Upper lobe of left lung (tissue), 6 donors: ENCODE results near the gene MEGF11. TPM values are rescaled to one million over a fixed set of nuclear protein-coding genes. Genes with fewer than 3 reads are reported as not detected.

ENCODE experiments used
- ATAC-seq, 2 donors: fragments of 200-7000 bp; cut with Tn5 transposase; one replicate each; pipeline ENCODE4 v1.9.1; 2022; ENCODE audit warnings: mild to moderate bottlenecking in 2 of 2, moderate library complexity in 2 of 2; ENCODE audit not compliant: low FRiP score in 2 of 2
- DNase-seq, 2 donors: peaks; one replicate each; pipeline ENCODE4 v3.0.0-alpha.2; 2019 to 2020
- H3K27ac ChIP-seq, 4 donors: fragments of 200-600 bp; sonication (generic); one replicate each; pipeline ENCODE4 v1.5.1; 2016 to 2019
- H3K27me3 ChIP-seq, 4 donors: fragments of 200-600 bp; sonication (generic); one replicate each; pipeline ENCODE4 v1.5.1; 2017 to 2019
- H3K36me3 ChIP-seq, 4 donors: fragments of 200-600 bp; sonication (generic); one replicate each; pipeline ENCODE4 v1.5.1; 2016 to 2019
- H3K4me1 ChIP-seq, 4 donors: fragments of 200-600 bp; sonication (generic); one replicate each; pipeline ENCODE4 v1.5.1; 2018 to 2019
- H3K4me3 ChIP-seq, 4 donors: fragments of 200-600 bp; sonication (generic); one replicate each; pipeline ENCODE4 v1.5.1; 2017 to 2019; ENCODE audit warnings: mild to moderate bottlenecking in 2 of 4, moderate library complexity in 1 of 4
- H3K9me3 ChIP-seq, 4 donors: fragments of 200-600 bp; sonication (generic); one replicate each; pipeline ENCODE4 v1.5.1; 2018 to 2019
- CTCF ChIP-seq, 6 experiments: fragments of 450-650 bp in 4 of 6; fragments of 200-600 bp in 2 of 6; sonication (generic) in 2 of 6; IDR thresholded peaks; one replicate each; pipeline ENCODE4 v1.5.1; 2016 to 2019; ENCODE audit warnings: antibody characterized with exemption in 6 of 6
- EP300 ChIP-seq, 4 donors: sonication (generic); formaldehyde crosslinking; IDR thresholded peaks; one replicate each; pipeline ENCODE4 v1.5.1; 2017; ENCODE audit warnings: antibody characterized with exemption in 4 of 4, control low read depth in 2 of 4
- POLR2A ChIP-seq, 4 donors: fragments of 450-650 bp; IDR thresholded peaks; one replicate each; pipeline ENCODE4 v1.5.1; 2016 to 2017; ENCODE audit warnings: antibody characterized with exemption in 4 of 4, mild to moderate bottlenecking in 2 of 4
- POLR2AphosphoS5 ChIP-seq, 2 donors: sonication (generic); formaldehyde crosslinking; IDR thresholded peaks; one replicate each; pipeline ENCODE4 v1.5.1; 2017; ENCODE audit warnings: antibody characterized with exemption in 2 of 2
- WGBS, 2 donors: methylation state at CpG; one replicate each; pipeline ENCODE4 v1.1.5; 2017 to 2018; 5-methylcytosine and 5-hydroxymethylcytosine counted together
- total RNA-seq, 6 donors: library from RNA; depleted of rRNA in 4 of 6; stranded (reverse); fragments of >200 nt in 4 of 6; gene quantifications; one replicate each; pipeline versions ENCODE4 v1.1.0 to v1.2.1, GENCODE V29; 2016 to 2021
- donor health status: DM: no; HTN: no; CAD: no; lungs with moderate emphysema.
- donor health status: DM: no; HTN: yes; CAD: no; lungs with severe emphysema.

MEGF11 gene
- total RNA-seq, 6 donors from 2014 or later, result 1.5 to 4.0 (median 3.5) TPM; not detected in 3

- no peak for TF ChIP-seq POLR2A (IDR thresholded peaks at IDR 0.05)
- no peak for TF ChIP-seq CTCF (IDR thresholded peaks at IDR 0.05)
- no peak for TF ChIP-seq EP300 (IDR thresholded peaks at IDR 0.05)
- TF ChIP-seq POLR2AphosphoS5 (IDR thresholded peaks at IDR 0.05), result no peak
- Histone ChIP-seq H3K4me3 (no peak overlapping the region), H3K27me3 (no peaks in the 10 kb centered on the region), H3K36me3 (no peaks in the 10 kb centered on the region), H3K9me3 (no peaks in the 10 kb centered on the region), H3K4me1 (no peaks in the 10 kb centered on the region), H3K27ac (no peak overlapping the region)
- ATAC-seq (no peak), DNase-seq (no peak)
- WGBS, 2 donors, result 87 to 88% methylated on average over 3 of the region's 3 CpGs
Measured at GRCh38 chr15:66044837-66045236, 208.7 kb downstream of the MEGF11 start.

GRCh38 chr15:66043264-66043663 lies 210.3 kb downstream of the MEGF11 start:
- H3K36me3 ChIP-seq, result no peaks in the 10 kb centered on the region
- TF ChIP-seq CTCF (IDR thresholded peaks at IDR 0.05) (no peak), POLR2AphosphoS5 (IDR thresholded peaks at IDR 0.05) (no peak), POLR2A (IDR thresholded peaks at IDR 0.05) (no peak)
- no peak overlapping the region for H3K27ac ChIP-seq
- ATAC-seq (no peak), DNase-seq (no peak)
- 61 to 68% methylated on average over 7 to 8 of the region's 8 CpGs for WGBS, 2 donors
- H3K9me3 ChIP-seq, result no peaks in the 10 kb centered on the region
- H3K27me3 ChIP-seq, result no peaks in the 10 kb centered on the region
- no peaks in the 10 kb centered on the region for H3K4me1 ChIP-seq
- H3K4me3 ChIP-seq, result no peak overlapping the region

- WGBS, 2 donors, result 63 to 82% methylated on average over 5 of the region's 5 CpGs
- no peak for TF ChIP-seq POLR2AphosphoS5 (IDR thresholded peaks at IDR 0.05)
- TF ChIP-seq POLR2A (IDR thresholded peaks at IDR 0.05), result no peak
- TF ChIP-seq CTCF (IDR thresholded peaks at IDR 0.05), result no peak
- Histone ChIP-seq H3K27ac (no peak overlapping the region), H3K27me3 (no peaks in the 10 kb centered on the region), H3K36me3 (no peaks in the 10 kb centered on the region), H3K9me3 (no peaks in the 10 kb centered on the region), H3K4me1 (no peaks in the 10 kb centered on the region), H3K4me3 (no peak overlapping the region)
- ATAC-seq (no peak), DNase-seq (no peak)
Measured at GRCh38 chr15:66042624-66043023, 210.9 kb downstream of the MEGF11 start.

GRCh38 chr15:66041276-66041675 lies 212.3 kb downstream of the MEGF11 start:
- no peaks in the 10 kb centered on the region for H3K36me3 ChIP-seq
- no peak for ATAC-seq
- TF ChIP-seq POLR2A (IDR thresholded peaks at IDR 0.05), result no peak
- TF ChIP-seq CTCF (IDR thresholded peaks at IDR 0.05), result no peak
- no peak for TF ChIP-seq POLR2AphosphoS5 (IDR thresholded peaks at IDR 0.05)
- TF ChIP-seq EP300 (IDR thresholded peaks at IDR 0.05), result no peak
- DNase-seq, result no peak
- no peaks in the 10 kb centered on the region for H3K9me3 ChIP-seq
- 88 to 89% methylated on average over 4 to 6 of the region's 6 CpGs for WGBS, 2 donors
- H3K27ac ChIP-seq, result no peak overlapping the region
- no peak overlapping the region for H3K4me3 ChIP-seq
- H3K4me1 ChIP-seq, result no peaks in the 10 kb centered on the region
- no peaks in the 10 kb centered on the region for H3K27me3 ChIP-seq

GRCh38 chr15:66040211-66040892 lies 213.2 kb downstream of the MEGF11 start:
- no peak for ATAC-seq
- no peaks in the 10 kb centered on the region for H3K27me3 ChIP-seq
- DNase-seq, result no peak
- no peak for TF ChIP-seq POLR2A (IDR thresholded peaks at IDR 0.05)
- TF ChIP-seq POLR2AphosphoS5 (IDR thresholded peaks at IDR 0.05), result no peak
- no peak for TF ChIP-seq EP300 (IDR thresholded peaks at IDR 0.05)
- TF ChIP-seq CTCF (IDR thresholded peaks at IDR 0.05), result no peak
- H3K36me3 ChIP-seq, result no peaks in the 10 kb centered on the region
- H3K4me3 ChIP-seq, result no peak overlapping the region
- H3K4me1 ChIP-seq, result no peaks in the 10 kb centered on the region
- 74 to 78% methylated on average over 10 of the region's 10 CpGs for WGBS, 2 donors
- no peaks in the 10 kb centered on the region for H3K9me3 ChIP-seq
- H3K27ac ChIP-seq, result no peak overlapping the region
